WERI-Rb-1 (cell line): ENCODE results near the gene NPAS2.
A peak's percentile ranks its signal among the peaks of the same experiment; 100 is the strongest.

Experiments used
- DNase-seq: peaks from one replicate; pipeline ENCODE4 v3.0.0-alpha.2; 2020
- H3K27ac ChIP-seq: fragments of 250-450 bp; sonication (Bioruptor Pico); 2 replicates; pipeline ENCODE4 v1.5.1; 2020; ENCODE audit warnings: mild to moderate bottlenecking, moderate library complexity
- H3K27me3 ChIP-seq: fragments of 250-450 bp; sonication (Bioruptor Pico); 2 replicates; pipeline ENCODE4 v1.5.1; 2021; ENCODE audit warnings: mild to moderate bottlenecking, low read depth, moderate library complexity; ENCODE audit not compliant: insufficient read depth, severe bottlenecking
- H3K36me3 ChIP-seq: fragments of 250-450 bp; sonication (Bioruptor Pico); 2 replicates; pipeline ENCODE4 v1.5.1; 2020; ENCODE audit warnings: mild to moderate bottlenecking, moderate library complexity
- H3K4me3 ChIP-seq: 2 replicates; pipeline ENCODE4 v1.5.1; 2011; ENCODE audit warnings: low read depth, mild to moderate bottlenecking, control low read depth, low read length
- H3K9me3 ChIP-seq: fragments of 250-450 bp; sonication (Bioruptor Pico); 2 replicates; pipeline ENCODE4 v1.5.1; 2021; ENCODE audit warnings: mild to moderate bottlenecking, moderate library complexity; ENCODE audit not compliant: severe bottlenecking
- CTCF ChIP-seq: IDR thresholded peaks from 2 replicates; pipeline ENCODE4 v1.5.1; 2011; ENCODE audit warnings: low read depth, mild to moderate bottlenecking, control low read depth, inconsistent platforms, low read length

NPAS2 gene

GRCh38 chr2:100814043-100814442, 5.9 kb upstream of the NPAS2 start:
- DNase-seq: no peak
- no peak overlapping the region for H3K4me3 ChIP-seq
- peaks cover 9% of the 10 kb centered on the region for H3K27me3 ChIP-seq
- no peaks in the 10 kb centered on the region for H3K36me3 ChIP-seq
- TF ChIP-seq CTCF: no peak
- no peak overlapping the region for H3K27ac ChIP-seq
- peaks cover 6% of the 10 kb centered on the region for H3K9me3 ChIP-seq

- Histone ChIP-seq H3K36me3 (no peaks in the 10 kb centered on the region), H3K27me3 (peaks cover 9% of the 10 kb centered on the region), H3K9me3 (peaks cover 6% of the 10 kb centered on the region), H3K4me3 (no peak overlapping the region), H3K27ac (no peak overlapping the region)
- DNase-seq: no peak
- no peak for TF ChIP-seq CTCF
Observed at GRCh38 chr2:100814453-100814852, 5.5 kb upstream of the NPAS2 start.

- no peak overlapping the region for H3K27ac ChIP-seq
- H3K9me3 ChIP-seq: no peaks in the 10 kb centered on the region
- no peak overlapping the region for H3K4me3 ChIP-seq
- H3K27me3 ChIP-seq: peaks cover 27% of the 10 kb centered on the region
- no peaks in the 10 kb centered on the region for H3K36me3 ChIP-seq
- no peak for TF ChIP-seq CTCF
- DNase-seq: no peak
Observed at GRCh38 chr2:100817388-100817985, 2.5 kb upstream of the NPAS2 start.

GRCh38 chr2:100818003-100818605, 1.8 kb upstream of the NPAS2 start:
- H3K27me3 ChIP-seq: peaks cover 30% of the 10 kb centered on the region
- DNase-seq: no peak
- TF ChIP-seq CTCF: no peak
- peak overlapping the region; percentile 53 for H3K4me3 ChIP-seq
- H3K9me3 ChIP-seq: no peaks in the 10 kb centered on the region
- H3K27ac ChIP-seq: no peak overlapping the region
- no peaks in the 10 kb centered on the region for H3K36me3 ChIP-seq

- DNase-seq: peak; percentile 60
- H3K36me3 ChIP-seq: no peaks in the 10 kb centered on the region
- peak; percentile 58 for TF ChIP-seq CTCF
- no peak overlapping the region for H3K27ac ChIP-seq
- H3K4me3 ChIP-seq: peak overlapping the region; percentile 53
- no peaks in the 10 kb centered on the region for H3K9me3 ChIP-seq
- H3K27me3 ChIP-seq: peaks cover 30% of the 10 kb centered on the region
Observed at GRCh38 chr2:100818606-100819369, 1.2 kb upstream of the NPAS2 start.
